SK-N-SH (cell line): Measurements from ENCODE around the gene FLOT1. TPM values are rescaled to one million over a fixed set of nuclear protein-coding genes. Genes with fewer than 3 reads are reported as not detected.

ENCODE experiments used
- ELF1 ChIP-seq: IDR thresholded peaks from 2 replicates; pipeline ENCODE4 v1.4.0; 2012
- EZH2phosphoT487 ChIP-seq: fragments of 200-600 bp; sonication (generic); IDR thresholded peaks from 2 replicates; pipeline ENCODE4 v1.6.1; 2017; ENCODE audit warnings: low read depth, mixed run types, mild to moderate bottlenecking, antibody characterized with exemption, moderate library complexity, borderline replicate concordance
- FOXJ3 ChIP-seq: sonication (generic); formaldehyde crosslinking; IDR thresholded peaks from 2 replicates; pipeline ENCODE4 v1.5.1; 2020; ENCODE audit warnings: mild to moderate bottlenecking, missing genetic modification reagents
- FOXM1 ChIP-seq: IDR thresholded peaks from 2 replicates; pipeline ENCODE4 v1.4.0; 2012; ENCODE audit warnings: low read depth, mild to moderate bottlenecking
- MXI1 ChIP-seq: IDR thresholded peaks from 2 replicates; pipeline ENCODE4 v1.6.1; 2012; ENCODE audit warnings: mild to moderate bottlenecking, low read depth, low read length, improper control_type of control experiment
- NRF1 ChIP-seq: IDR thresholded peaks from 2 replicates; pipeline ENCODE4 v1.6.1; 2012; ENCODE audit warnings: low read depth, mild to moderate bottlenecking, low read length
- POLR2AphosphoS5 ChIP-seq: IDR thresholded peaks from 2 replicates; pipeline ENCODE4 v1.6.1; 2012; ENCODE audit warnings: low read depth, low read length
- RFX5 ChIP-seq: IDR thresholded peaks from 2 replicates; pipeline ENCODE4 v1.6.1; 2012; ENCODE audit warnings: mild to moderate bottlenecking, improper control_type of control experiment, low read length
- SIN3A ChIP-seq: IDR thresholded peaks from 2 replicates; pipeline ENCODE4 v1.6.1; 2012; ENCODE audit warnings: low read depth, mild to moderate bottlenecking, low read length, moderate library complexity, borderline replicate concordance
- YY1 ChIP-seq: IDR thresholded peaks from 2 replicates; pipeline ENCODE4 v1.4.0; 2012; ENCODE audit warnings: low read depth, mild to moderate bottlenecking
- polyA plus RNA-seq, 3 experiments: library from polyadenylated mRNA; depleted of rRNA; stranded (reverse); fragments of >200 nt; gene quantifications; 2 replicates each; pipeline ENCODE4 v1.2.3, GENCODE V29; 2012
- TF ChIP-seq, protein P1 (sequence below): IDR thresholded peaks from 2 replicates; pipeline ENCODE4 v1.4.0; 2012; ENCODE audit warnings: low read depth, borderline replicate concordance
- TF ChIP-seq, protein P2 (sequence below): fragments of 150-350 bp; IDR thresholded peaks from 2 replicates; pipeline ENCODE4 v1.6.1; 2017; ENCODE audit warnings: antibody characterized with exemption, low read length, low read depth, borderline replicate concordance
- TF ChIP-seq, protein P3 (sequence below): IDR thresholded peaks from 2 replicates; pipeline ENCODE4 v1.4.0; 2012; ENCODE audit warnings: low read depth
- TF ChIP-seq, protein P4 (sequence below): IDR thresholded peaks from 2 replicates; pipeline ENCODE4 v1.6.1; 2012; ENCODE audit warnings: mild to moderate bottlenecking, low read depth, low read length, moderate library complexity
- TF ChIP-seq, protein P5 (sequence below): IDR thresholded peaks from 2 replicates; pipeline ENCODE4; 2012

FLOT1 gene
- polyA plus RNA-seq, 1 of the 3 experiments (the other 2 are of a cell fraction), result 462 TPM

DNA sequence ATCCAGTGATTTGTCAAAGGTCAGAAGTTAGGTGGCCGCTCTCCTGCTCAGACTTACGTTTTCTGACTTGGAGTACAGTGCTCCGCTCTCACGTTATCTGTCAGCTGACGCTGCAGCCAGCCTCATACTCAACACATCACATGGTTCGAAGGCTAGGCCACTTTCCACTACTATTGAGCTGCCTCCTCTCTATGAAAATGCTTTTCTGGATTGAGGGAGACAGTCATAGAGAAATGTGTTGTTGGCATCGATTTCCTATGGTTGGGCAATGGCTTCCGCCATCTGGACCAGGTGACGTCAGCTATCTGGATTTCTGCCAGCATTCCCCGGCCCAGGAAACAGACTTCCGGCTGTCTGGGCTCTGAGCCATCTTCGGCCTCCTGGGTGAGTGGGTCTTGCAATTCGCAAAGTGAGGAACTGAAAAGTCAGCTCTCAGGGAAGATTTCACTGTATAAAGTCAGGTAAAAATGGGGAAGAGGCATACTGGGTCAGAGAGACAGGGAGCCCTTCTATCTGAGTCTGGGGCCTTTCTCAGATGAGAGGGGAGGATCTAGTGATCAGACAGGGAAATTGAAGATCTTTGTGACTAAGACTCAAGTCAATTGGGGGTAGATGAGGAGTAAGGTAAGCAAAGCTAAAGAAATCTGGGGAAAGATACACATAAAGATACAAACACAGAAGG is 39.4 kb upstream of the FLOT1 start (continued):
- TF ChIP-seq, protein P1, sequence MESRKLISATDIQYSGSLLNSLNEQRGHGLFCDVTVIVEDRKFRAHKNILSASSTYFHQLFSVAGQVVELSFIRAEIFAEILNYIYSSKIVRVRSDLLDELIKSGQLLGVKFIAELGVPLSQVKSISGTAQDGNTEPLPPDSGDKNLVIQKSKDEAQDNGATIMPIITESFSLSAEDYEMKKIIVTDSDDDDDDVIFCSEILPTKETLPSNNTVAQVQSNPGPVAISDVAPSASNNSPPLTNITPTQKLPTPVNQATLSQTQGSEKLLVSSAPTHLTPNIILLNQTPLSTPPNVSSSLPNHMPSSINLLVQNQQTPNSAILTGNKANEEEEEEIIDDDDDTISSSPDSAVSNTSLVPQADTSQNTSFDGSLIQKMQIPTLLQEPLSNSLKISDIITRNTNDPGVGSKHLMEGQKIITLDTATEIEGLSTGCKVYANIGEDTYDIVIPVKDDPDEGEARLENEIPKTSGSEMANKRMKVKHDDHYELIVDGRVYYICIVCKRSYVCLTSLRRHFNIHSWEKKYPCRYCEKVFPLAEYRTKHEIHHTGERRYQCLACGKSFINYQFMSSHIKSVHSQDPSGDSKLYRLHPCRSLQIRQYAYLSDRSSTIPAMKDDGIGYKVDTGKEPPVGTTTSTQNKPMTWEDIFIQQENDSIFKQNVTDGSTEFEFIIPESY, result 0 out of 2 replicates have a peak, but pooled peaks have one; percentile 81
- TF ChIP-seq YY1, result peak; percentile 70; the same call in 1 of the 2 replicates
- TF ChIP-seq, protein P2, sequence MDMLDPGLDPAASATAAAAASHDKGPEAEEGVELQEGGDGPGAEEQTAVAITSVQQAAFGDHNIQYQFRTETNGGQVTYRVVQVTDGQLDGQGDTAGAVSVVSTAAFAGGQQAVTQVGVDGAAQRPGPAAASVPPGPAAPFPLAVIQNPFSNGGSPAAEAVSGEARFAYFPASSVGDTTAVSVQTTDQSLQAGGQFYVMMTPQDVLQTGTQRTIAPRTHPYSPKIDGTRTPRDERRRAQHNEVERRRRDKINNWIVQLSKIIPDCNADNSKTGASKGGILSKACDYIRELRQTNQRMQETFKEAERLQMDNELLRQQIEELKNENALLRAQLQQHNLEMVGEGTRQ, result no peak
- 0 out of 2 replicates have a peak, but pooled peaks have one; percentile 46 for TF ChIP-seq FOXJ3 (CRISPR knock-in tag)
- TF ChIP-seq MXI1, result peak; percentile 72; the same call in 1 of the 2 replicates
- peak; percentile 91; the same call in 1 of the 2 replicates for TF ChIP-seq POLR2AphosphoS5
- no peak for TF ChIP-seq NRF1
- no peak for TF ChIP-seq RFX5
- TF ChIP-seq, protein P3, sequence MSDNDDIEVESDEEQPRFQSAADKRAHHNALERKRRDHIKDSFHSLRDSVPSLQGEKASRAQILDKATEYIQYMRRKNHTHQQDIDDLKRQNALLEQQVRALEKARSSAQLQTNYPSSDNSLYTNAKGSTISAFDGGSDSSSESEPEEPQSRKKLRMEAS, result peak; percentile 93
- TF ChIP-seq ELF1, result peak; percentile 85
- TF ChIP-seq FOXM1, result peak; percentile 46; the same call in 1 of the 2 replicates
- TF ChIP-seq, protein P4, sequence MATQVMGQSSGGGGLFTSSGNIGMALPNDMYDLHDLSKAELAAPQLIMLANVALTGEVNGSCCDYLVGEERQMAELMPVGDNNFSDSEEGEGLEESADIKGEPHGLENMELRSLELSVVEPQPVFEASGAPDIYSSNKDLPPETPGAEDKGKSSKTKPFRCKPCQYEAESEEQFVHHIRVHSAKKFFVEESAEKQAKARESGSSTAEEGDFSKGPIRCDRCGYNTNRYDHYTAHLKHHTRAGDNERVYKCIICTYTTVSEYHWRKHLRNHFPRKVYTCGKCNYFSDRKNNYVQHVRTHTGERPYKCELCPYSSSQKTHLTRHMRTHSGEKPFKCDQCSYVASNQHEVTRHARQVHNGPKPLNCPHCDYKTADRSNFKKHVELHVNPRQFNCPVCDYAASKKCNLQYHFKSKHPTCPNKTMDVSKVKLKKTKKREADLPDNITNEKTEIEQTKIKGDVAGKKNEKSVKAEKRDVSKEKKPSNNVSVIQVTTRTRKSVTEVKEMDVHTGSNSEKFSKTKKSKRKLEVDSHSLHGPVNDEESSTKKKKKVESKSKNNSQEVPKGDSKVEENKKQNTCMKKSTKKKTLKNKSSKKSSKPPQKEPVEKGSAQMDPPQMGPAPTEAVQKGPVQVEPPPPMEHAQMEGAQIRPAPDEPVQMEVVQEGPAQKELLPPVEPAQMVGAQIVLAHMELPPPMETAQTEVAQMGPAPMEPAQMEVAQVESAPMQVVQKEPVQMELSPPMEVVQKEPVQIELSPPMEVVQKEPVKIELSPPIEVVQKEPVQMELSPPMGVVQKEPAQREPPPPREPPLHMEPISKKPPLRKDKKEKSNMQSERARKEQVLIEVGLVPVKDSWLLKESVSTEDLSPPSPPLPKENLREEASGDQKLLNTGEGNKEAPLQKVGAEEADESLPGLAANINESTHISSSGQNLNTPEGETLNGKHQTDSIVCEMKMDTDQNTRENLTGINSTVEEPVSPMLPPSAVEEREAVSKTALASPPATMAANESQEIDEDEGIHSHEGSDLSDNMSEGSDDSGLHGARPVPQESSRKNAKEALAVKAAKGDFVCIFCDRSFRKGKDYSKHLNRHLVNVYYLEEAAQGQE, result 0 out of 2 replicates have a peak, but pooled peaks have one; percentile 64
- TF ChIP-seq SIN3A, result peak; percentile 88; the same call in 1 of the 2 replicates
- TF ChIP-seq, protein P5, sequence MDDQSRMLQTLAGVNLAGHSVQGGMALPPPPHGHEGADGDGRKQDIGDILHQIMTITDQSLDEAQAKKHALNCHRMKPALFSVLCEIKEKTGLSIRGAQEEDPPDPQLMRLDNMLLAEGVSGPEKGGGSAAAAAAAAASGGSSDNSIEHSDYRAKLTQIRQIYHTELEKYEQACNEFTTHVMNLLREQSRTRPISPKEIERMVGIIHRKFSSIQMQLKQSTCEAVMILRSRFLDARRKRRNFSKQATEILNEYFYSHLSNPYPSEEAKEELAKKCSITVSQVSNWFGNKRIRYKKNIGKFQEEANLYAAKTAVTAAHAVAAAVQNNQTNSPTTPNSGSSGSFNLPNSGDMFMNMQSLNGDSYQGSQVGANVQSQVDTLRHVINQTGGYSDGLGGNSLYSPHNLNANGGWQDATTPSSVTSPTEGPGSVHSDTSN, result peak; percentile 82
- TF ChIP-seq EZH2phosphoT487, result no peak
